ENCODE results near the gene GLIPR2. TPM values are rescaled to one million over a fixed set of nuclear protein-coding genes. Genes with fewer than 3 reads are reported as not detected.

The GLIPR2 gene
- total RNA-seq, 1 donor from 2014 or later, result 75.1 TPM

- DNase-seq (ENCODE audit: low spot score), result no peak
Measured at GRCh38 chr9:36192196-36192595, 55.7 kb downstream of the GLIPR2 start.

- no peak for DNase-seq (ENCODE audit: low spot score)
Measured at GRCh38 chr9:36193023-36193422, 56.5 kb downstream of the GLIPR2 start.

- DNase-seq (ENCODE audit: low spot score), result peak; percentile 47
Measured at GRCh38 chr9:36194326-36195000, 57.9 kb downstream of the GLIPR2 start.

- no peak for DNase-seq (ENCODE audit: low spot score)
Measured at GRCh38 chr9:36204906-36205547, 68.5 kb downstream of the GLIPR2 start.

GRCh38 chr9:36207016-36207415 lies 70.5 kb downstream of the GLIPR2 start:
- DNase-seq (ENCODE audit: low spot score), result no peak

GRCh38 chr9:36207546-36208012 lies 71.0 kb downstream of the GLIPR2 start:
- no peak for DNase-seq (ENCODE audit: low spot score)

- peak; percentile 37 for DNase-seq (ENCODE audit: low spot score)
Measured at GRCh38 chr9:36208521-36209253, 72.2 kb downstream of the GLIPR2 start.

- no peak for DNase-seq (ENCODE audit: low spot score)
Measured at GRCh38 chr9:36210722-36211121, 74.2 kb downstream of the GLIPR2 start.

- DNase-seq (ENCODE audit: low spot score), result no peak
Measured at GRCh38 chr9:36211510-36211909, 75.0 kb downstream of the GLIPR2 start.

GRCh38 chr9:36213387-36213786 lies 76.9 kb downstream of the GLIPR2 start:
- no peak for DNase-seq (ENCODE audit: low spot score)

Other genes starting within 250 kb of the GLIPR2 start
- 13.7 TPM for gene HRCT1, start 230.5 kb upstream of the GLIPR2 start, total RNA-seq (ENCODE audit: insufficient read depth, low replicate concordance)
- gene SPAAR, start 227.2 kb upstream of the GLIPR2 start, total RNA-seq (ENCODE audit: insufficient read depth, low replicate concordance), result 1.4 TPM
- not detected for gene OR2S2, start 178.6 kb upstream of the GLIPR2 start, total RNA-seq (ENCODE audit: insufficient read depth, low replicate concordance)
- gene RECK, start 99.8 kb upstream of the GLIPR2 start, total RNA-seq (ENCODE audit: insufficient read depth, low replicate concordance), result 12.0 TPM
- 0.96 TPM for gene CCIN, start 32.7 kb downstream of the GLIPR2 start, total RNA-seq (ENCODE audit: insufficient read depth, low replicate concordance)
- gene CLTA, start 54.2 kb downstream of the GLIPR2 start, total RNA-seq (ENCODE audit: insufficient read depth, low replicate concordance), result 168 TPM
- 24.1 TPM for gene GNE, start 121.7 kb downstream of the GLIPR2 start, total RNA-seq (ENCODE audit: insufficient read depth, low replicate concordance)

Measured in umbilical cord (tissue), 2 donors.